Ureter (tissue), 1 donor: ENCODE results near the gene C1orf21. TPM values are rescaled to one million over a fixed set of nuclear protein-coding genes. Genes with fewer than 3 reads are reported as not detected.
"Not testable (repeated sequence)": the region's sequence is repeated elsewhere in the genome, so short reads cannot be mapped to it uniquely, and the experiment has no call there.

Experiments
- DNase-seq: peaks from one replicate; pipeline ENCODE4 v3.0.0-alpha.2; 2020; ENCODE audit warnings: low spot score
- total RNA-seq: library from RNA; stranded (reverse); gene quantifications from one replicate; pipeline ENCODE4 v1.2.4, GENCODE V29; 2023
- donor health status: DM: yes; HTN: yes; CAD: no.

The C1orf21 gene, protein sequence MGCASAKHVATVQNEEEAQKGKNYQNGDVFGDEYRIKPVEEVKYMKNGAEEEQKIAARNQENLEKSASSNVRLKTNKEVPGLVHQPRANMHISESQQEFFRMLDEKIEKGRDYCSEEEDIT
- total RNA-seq: 83.6 TPM

DNA sequence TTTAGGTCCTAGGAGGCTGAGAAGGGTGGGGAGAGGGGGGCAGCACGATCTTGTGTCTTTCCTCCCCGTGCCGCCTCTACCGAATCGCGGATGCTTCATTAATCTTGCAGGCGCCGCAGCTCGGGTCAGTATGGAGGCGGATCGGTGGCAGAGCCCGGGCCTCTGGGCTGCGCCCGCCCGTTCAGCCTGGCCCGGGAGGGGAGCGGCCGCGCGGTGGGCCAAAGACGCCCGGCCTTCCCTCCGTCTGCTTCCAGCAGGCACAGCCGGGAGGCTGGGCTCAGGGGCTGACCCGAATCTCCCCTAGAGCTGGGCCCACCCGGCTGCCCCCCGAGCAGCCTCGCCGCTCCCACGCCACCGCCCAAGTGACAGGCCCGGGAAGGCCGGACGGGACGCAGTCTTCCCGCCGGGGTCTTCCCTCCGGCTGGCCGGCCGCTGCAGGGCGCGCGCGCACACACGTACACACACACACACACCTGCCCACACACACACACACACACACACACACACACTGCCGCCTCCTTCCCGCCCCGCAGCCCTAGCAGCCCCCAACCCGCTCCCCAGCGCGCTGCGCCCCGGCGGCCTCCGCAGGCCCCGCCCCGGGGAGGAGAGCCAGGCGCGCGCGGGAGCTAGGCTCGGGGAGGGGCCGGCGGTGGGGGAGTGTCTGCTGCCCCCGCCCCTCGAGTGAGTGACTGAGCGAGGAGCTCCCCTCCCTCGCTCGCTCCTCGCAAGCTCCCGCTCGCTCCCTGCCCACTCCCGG lies at the start of gene C1orf21:
C1orf21 (plus strand) TSS at position 718 of the 757 bp plus-strand sequence. CDS start 90,481 bp downstream, outside the sequence.
- DNase-seq: peak; percentile 90

DNA sequence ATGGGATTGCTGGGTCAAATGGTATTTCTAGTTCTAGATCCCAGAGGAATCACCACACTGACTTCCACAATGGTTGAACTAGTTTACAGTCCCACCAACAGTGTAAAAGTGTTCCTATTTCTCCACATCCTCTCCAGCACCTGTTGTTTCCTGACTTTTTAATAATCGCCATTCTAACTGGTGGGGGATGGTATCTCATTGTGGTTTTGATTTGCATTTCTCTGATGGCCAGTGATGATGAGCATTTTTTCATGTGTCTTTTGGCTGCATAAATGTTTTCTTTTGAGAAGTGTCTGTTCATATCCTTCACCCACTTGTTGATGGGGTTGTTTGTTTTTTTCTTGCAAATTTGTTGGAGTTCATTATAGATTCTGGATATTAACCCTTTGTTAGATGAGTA lies 49.0 kb upstream of the C1orf21 start:
- DNase-seq: not testable (repeated sequence)

DNA sequence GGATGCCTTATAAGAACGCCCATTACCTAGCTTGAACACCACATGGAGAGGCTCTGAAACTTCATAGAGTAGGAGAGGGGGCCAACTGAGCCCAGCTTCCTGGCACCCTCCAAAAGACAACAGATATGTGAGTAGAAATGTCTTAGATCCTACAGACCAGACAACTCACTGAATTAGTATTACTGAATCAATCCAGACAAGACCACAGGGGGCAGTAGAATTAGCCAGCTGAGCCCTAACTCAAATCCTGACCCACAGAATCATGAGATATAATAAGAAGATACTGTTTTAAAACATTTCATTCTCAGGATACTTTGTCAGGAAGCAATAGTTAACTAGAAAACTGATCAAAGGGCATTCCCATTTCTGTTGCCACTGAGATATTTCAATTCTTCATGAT lies 45.8 kb upstream of the C1orf21 start:
- no peak for DNase-seq

DNA sequence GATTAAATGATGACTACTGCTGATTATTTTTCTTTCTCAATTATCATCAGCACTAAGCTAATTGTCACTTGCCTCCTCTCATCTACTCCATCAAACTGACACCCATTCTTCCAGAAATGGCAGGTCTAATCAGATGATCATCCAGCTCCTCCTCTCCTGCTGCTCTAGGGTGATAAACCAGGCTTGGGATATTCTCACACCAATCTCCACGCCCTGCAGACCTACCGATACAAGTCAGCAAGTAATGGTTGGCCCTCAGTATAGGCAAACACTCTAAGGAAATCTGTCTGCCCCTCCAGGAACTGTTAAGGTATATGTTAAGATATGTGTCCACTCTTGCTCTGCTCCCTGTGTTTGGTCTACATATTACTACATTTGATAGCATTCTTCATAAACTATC lies 36.3 kb upstream of the C1orf21 start:
- DNase-seq: no peak

DNA sequence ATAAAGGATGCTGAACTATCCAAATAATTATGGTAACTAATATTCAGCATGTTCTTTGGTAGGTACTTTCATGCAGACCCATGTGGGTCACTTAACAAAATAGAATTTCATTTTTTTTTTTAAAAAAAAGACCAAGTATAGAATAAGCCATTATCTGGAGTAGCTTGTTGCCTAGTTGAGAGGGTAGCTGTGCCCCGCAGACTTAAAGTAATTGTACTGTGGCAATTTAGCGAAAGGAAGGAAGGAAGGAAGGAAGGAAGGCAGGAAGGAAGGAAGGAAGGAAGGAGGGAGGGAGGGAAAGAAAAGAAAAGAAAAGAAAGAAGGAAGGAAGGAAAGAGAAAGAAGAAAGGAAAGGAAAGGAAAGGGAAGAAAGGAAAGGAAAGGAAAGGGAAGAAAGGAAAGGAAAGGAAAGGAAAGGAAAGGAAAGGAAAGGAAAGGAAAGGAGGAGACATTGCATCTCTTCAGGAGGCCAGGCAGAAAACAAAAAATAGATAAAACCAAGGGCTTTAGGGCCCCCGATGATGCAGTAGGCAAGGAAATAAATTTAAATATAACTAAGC lies 35.3 kb upstream of the C1orf21 start:
- no peak for DNase-seq

DNA sequence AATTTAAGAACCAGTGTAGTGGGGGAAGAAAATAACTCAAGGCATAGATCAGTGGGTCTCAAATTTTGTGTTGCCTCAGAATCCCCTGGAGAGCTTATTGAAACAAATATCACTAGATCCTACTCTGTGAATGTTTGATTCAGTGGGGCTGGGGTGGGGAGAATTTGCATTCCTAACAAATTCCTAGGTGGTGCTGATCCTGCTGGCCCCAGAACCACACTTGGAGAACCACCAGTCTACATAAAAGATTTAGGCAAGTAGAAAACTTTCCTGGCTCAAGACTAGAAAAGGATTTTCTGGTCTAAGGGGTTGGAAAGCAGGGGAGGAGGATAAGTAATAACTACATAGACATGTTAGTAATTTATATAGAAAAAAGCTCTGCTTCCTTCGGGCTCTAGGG lies 34.1 kb upstream of the C1orf21 start:
- no peak for DNase-seq

DNA sequence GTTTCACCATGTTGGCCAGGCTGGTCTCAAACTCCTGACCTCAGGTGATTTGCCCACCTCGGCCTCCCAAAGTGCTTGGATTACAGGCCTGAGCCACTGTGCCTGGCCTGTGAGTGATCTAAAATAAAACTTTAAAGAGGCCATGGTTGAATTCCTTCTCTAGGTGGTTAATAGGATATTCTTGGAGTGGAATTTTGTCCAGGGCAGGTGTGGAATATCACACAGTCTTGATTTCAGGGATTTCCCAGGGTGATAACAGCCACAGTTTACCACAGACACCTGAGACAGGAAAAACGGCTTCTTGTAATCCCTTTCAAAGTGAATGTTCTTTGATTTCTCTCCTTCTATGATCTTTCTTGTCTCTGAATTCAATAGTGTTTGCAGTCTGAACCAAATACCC lies 32.1 kb upstream of the C1orf21 start:
- no peak for DNase-seq

DNA sequence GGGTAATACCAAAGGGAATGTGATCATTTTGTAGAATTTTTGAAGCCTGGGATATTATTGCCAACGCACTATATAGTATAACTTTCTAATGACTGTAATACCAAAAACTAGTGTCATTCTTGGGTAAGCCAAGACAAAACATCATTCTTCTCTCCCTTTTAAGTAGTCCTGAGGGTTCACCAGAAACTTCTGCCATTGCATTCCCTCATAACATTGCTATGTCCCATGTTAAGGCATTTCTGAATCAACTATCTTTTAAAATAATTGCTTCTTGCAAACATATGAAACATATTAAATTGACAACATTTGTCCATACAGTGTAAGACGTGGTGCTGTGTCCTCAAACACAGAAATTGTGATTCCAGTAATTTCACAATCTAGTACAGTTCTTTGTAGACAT lies 29.9 kb upstream of the C1orf21 start:
- DNase-seq: no peak

DNA sequence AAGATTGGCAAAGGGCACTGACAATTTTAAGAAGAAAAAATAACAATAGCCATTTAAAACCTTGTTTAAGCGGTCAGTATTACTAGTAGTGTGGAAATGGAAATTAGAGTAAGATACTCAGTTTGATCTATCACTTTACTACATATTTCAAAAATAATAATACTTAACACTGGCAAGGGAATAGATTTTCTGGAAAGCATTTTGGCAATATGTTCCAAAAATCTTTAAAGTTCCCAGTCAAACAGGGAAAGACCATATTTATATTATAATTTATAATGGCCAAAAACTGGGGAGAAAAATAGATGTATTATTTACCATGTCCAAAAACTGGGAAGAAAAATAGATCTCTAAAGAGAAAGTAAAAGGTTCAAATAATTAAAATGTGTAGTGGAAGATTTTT lies 28.6 kb upstream of the C1orf21 start:
- DNase-seq: no peak

DNA sequence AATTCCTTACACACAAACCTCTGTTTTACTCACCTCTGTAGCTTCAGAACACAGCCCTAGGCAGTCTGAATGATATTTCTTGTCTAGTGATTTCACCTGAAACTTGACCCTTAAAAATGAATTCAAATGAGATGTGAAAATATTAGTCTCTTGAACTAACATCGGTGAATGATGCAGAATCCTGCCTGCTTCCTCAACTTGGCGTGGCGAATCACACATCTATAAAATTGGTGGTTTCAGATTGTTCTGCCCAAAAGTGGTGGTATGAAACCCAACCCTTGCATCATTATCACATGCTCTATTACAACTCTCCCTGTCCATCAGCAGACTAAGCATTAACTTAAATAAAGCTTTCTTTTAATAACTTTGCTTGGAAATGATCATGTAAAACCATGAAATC lies 26.9 kb upstream of the C1orf21 start:
- DNase-seq: no peak

DNA sequence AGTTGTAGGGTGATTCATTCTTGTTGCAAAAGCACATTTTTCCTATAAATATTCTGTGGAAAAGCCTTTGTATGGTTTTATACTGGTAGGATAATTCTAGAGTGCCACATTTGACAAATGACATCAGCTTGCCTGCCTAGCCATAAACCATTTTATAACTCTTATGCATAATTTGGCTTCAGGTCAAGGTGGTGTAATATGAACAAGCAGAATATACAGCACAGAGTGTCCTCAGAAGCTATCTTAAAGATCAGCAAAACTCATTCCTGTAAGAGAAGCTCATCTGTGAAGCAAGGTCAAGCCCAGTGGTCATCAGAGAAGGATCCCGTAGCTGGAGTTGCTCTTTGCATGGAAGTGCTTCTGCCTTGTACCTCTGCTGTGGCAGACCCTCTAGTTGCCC lies 24.0 kb upstream of the C1orf21 start:
- DNase-seq: no peak

DNA sequence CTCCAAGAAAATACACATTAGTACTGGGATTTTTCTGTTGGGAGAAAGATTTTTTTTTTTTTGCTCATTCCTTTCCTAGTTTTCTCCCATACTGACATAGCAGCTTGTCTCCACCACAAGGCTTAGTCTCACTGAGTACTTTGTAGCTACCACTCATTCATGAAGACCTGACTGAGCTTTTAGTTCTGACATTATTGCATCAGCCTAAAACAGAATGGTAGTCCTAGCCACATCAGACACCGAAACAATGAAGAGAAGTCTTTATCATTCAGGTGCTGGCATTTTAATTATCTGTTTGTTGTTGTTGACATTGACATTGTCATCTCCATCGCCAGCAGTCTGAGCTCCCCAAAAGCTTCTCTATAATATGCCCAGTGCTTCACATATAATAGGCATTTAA lies 21.1 kb upstream of the C1orf21 start:
- no peak for DNase-seq

DNA sequence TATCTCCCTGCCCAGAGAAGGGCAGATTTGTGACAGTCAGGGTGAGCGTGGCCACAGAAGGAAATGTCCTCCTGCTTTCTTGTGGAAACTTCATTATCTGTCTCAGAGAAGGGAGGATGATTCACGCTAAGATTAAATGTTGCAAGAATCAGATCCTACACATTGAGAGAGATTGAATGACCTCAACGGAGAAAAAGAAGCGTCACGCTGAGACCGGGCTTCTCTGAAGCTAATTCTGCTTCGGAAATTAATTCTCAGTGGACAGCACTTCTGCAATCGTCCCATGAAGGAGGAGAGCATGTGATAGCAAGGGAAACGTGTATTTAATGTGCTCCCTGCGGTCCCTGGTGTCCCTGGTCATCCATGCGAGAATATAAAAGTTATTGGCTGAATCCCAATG lies 19.8 kb upstream of the C1orf21 start:
- no peak for DNase-seq

DNA sequence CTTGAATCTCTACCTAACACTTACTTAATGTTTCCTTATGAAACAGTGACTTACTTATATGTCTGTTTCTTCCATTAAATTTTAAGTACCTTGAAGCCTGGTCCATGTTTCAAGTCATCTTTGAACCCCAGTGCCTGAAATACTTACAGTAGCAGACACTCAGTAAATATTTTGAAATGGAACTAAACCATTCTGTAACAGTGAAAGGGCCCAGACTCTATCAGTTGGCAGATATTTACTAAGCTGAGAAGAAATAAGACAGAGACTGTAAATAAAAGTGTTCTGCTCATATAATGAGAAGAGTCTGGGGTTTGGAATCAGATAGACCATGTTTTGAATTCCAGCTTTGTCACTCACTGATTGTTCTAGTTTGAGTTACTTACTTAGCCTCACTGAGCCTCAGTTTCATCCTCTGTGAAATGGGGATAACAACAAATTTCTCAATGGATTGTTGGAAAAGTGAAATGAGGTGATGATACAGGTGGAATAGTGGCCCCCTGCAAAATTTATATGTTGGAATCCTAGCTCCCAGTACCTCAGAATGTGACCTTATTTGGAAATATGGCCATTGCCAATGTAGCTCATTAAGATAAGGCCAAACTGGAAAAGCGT lies 19.3 kb upstream of the C1orf21 start:
- no peak for DNase-seq

DNA sequence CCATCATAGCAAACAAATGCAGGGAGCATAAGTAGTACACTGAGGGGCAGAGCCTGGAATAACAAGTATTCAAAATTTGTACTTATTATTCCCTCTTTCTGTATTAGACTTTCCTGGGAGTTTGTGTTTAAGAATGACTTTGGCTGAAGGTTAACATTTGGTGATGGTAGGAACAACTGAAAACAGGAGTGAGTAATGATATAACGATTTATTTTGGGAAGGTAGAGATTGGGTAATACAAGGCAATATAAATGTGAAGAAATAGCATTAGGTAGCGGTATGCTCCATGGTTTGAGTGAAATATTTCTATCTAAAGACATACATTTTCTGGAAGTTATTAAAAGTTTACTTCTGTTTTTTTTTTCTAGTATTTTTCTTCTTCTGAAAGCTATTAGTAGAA lies 18.5 kb upstream of the C1orf21 start:
- no peak for DNase-seq

DNA sequence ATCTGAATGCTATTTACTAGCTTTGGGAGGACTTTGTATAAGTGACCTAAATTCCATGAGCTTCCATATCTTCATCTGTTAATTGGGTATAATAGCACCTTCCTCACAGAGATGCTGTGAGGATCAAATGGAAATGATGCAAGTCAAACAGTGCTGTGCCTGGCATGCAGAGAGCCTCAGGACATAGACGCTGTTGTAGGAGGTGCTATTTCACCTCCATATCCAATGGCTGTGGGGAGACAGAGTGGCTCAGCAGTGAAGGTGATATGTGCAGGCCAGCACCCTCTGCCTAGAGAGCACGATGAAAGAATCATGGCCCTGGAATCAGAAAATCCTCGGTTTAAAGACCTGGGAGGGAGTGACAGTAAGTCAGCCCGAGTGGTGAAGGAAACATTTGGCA lies 16.0 kb upstream of the C1orf21 start:
- DNase-seq: no peak

DNA sequence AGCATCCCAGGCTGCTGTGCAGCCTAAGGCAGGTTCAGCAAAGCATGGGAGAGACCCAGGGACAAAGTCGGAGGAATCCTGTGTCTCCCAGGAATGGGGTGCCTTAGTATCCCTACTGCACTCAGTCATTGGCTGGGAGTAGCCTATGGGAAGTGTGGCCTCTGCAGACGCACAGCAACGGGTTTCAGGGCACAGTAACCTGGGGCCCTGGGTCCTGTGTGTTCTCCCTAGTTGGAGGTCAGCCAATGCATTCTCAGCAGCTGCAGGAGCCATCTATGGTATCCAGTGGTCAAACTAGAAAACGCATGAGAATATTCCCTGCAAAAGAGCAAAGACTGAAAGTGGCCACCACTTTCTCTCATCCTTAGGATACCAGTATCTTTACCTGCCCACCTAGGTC lies 13.7 kb upstream of the C1orf21 start:
- DNase-seq: no peak

DNA sequence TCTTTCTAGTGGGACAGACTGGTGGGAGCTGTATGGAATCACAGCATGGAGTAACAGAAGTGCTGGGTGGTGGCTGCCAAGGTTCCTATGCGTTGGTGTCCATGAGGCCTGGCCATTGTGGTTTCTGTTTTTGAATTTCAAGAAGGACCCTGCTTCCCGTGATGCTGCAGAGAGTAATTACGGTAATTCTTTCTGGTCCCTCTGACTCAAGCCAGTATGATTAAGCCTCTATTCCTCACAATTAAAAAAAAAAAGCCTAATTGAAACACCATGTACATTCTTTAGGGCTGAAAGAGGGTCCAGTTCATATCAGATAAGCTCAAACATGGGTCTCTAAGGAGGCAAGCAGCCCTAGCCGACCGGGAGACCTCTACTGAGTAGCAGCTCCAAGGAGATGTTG lies 10.5 kb upstream of the C1orf21 start:
- no peak for DNase-seq

DNA sequence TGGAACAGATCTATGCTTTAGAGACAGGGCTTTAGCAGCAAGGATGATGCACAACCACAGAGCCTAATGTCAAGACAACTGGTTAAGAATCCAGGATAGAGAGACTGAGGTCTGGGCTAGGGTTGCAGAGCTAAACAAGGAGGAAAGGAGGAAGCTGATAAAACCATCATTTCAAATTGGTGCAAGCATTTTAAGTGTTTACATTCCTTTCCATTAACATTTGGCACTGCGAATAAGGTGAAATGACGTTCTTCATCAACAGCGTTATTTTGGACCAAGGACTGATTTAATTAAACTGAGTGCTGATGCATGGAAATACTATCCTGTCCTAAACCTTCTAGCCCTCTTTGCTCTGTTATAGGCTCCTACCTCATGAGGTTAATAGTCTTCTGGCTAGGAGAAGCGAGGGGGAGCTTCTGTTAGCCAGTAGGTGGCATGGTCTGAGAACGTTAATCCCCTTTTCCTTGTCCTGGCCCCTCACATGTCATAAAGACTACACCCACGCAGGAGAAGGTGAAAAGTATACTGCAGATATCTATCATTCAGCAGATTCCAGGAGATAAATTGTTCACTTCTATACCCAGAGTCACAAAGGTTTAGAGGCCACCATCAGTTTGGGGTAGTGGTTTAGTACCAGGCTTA lies 7.6 kb upstream of the C1orf21 start:
- no peak for DNase-seq

DNA sequence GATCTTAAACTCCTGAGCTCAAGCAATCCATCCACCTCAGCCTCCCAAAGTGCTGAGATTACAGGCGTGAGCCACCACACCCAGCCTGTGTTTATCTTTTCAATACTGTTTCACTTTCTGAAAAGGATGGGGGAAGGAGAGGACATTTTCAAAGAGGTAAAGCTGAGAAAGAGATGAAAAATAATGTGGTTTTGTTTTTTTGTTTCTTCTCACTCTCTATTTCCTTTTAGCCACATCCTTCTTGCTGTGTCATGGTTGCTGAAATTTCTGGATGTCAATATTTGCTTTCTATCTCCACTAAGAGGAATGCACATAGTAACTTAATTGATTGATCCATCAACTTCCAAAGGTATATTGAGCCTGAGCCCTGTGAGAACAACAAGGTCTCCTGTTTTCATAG lies 6.4 kb upstream of the C1orf21 start:
- no peak for DNase-seq

DNA sequence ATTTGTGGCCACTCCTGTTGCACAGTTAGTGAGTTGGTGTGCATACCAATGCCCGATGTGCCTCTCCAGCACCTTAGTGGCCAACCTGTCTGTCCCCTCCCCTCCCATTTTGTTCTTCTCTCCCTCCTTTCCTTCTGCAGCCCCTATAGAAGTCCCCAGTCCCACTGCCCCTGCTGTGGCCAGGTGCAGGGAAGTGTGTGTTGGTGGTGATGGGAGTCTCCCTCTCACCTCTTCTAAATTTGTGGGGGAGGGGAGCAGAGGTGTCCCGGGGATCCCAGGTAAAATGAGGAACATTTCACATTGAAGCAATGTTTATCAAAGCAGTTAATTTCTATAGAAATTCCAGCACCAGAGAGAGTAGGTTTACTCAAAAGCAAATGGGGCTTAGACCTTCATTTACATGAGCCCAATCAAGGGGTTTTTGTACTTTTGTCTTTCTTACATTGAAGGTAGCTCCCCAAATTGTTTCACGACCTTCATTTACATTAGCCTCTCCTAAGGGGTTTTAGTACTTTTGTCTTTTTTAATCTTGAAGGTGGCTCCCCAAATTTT lies 3.0 kb upstream of the C1orf21 start:
- no peak for DNase-seq

DNA sequence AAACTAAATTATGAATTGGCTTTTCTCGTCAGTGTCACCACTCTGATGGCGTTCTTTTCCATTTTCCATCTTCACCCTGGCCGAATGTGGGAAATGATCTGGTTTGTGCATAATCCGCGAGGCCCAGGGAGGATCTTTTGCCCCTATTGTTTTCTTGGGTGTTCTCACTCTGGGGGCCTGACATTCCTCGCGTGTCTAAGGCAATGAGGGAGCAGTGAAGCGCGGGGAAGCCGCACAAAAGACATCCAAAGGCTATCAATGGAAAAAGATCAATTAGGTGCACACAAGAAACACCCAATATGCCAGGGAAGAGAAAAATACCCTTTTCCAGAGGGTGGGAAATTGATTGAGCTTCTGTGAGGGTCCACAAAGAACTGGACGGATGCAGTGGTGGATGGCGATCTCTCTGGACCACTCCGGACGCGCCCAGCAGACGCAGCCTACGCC lies 941 bp upstream of the C1orf21 start:
- DNase-seq: no peak
